ENCODE measurements around the gene MYL6.

GRCh38 chr12:56119361-56119796 lies 38.8 kb upstream of the MYL6 start:
- TF ChIP-seq, protein P1, sequence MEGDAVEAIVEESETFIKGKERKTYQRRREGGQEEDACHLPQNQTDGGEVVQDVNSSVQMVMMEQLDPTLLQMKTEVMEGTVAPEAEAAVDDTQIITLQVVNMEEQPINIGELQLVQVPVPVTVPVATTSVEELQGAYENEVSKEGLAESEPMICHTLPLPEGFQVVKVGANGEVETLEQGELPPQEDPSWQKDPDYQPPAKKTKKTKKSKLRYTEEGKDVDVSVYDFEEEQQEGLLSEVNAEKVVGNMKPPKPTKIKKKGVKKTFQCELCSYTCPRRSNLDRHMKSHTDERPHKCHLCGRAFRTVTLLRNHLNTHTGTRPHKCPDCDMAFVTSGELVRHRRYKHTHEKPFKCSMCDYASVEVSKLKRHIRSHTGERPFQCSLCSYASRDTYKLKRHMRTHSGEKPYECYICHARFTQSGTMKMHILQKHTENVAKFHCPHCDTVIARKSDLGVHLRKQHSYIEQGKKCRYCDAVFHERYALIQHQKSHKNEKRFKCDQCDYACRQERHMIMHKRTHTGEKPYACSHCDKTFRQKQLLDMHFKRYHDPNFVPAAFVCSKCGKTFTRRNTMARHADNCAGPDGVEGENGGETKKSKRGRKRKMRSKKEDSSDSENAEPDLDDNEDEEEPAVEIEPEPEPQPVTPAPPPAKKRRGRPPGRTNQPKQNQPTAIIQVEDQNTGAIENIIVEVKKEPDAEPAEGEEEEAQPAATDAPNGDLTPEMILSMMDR (IDR thresholded peaks at IDR 0.05), result peak; percentile 69 to 88 (median 86)
- TF ChIP-seq POLR2A (IDR thresholded peaks at IDR 0.05) (no peak), EP300 (IDR thresholded peaks at IDR 0.05) (no peak)

Data from ovary (tissue), 3 donors.